Mesendoderm (in vitro differentiated cells): ENCODE measurements around the gene PTH1R.

Experiments used
- DNase-seq: peaks from one replicate; pipeline ENCODE4 v3.0.0; 2013
- H2AK5ac ChIP-seq: 2 replicates; pipeline ENCODE4 v1.6.1; 2013; ENCODE audit warnings: low read length, inconsistent platforms
- H2BK120ac ChIP-seq: 2 replicates; pipeline ENCODE4 v1.6.1; 2013; ENCODE audit warnings: low read depth, mild to moderate bottlenecking, low read length, moderate library complexity, mixed read lengths
- H2BK15ac ChIP-seq: replicated peaks from 2 replicates; pipeline ENCODE4 v1.6.1; 2013; ENCODE audit warnings: low read depth, mild to moderate bottlenecking, moderate library complexity
- H2BK5ac ChIP-seq: 2 replicates; pipeline ENCODE4 v1.6.1; 2013; ENCODE audit warnings: low read length, inconsistent platforms
- H3K18ac ChIP-seq: 2 replicates; pipeline ENCODE4 v1.6.1; 2013; ENCODE audit warnings: mild to moderate bottlenecking, low read length, mixed read lengths
- H3K23ac ChIP-seq: one replicate; pipeline ENCODE4 v1.6.1; 2013; ENCODE audit warnings: low read length
- H3K27ac ChIP-seq: 2 replicates; pipeline ENCODE4 v1.5.1; 2013; ENCODE audit warnings: low read depth, mild to moderate bottlenecking, inconsistent platforms, low read length, moderate library complexity
- H3K27me3 ChIP-seq: 2 replicates; pipeline ENCODE4 v1.6.1; 2013; ENCODE audit warnings: low read length, control low read depth, mild to moderate bottlenecking, inconsistent platforms; ENCODE audit not compliant: insufficient read depth, poor library complexity
- H3K36me3 ChIP-seq: 2 replicates; pipeline ENCODE4 v1.6.1; 2013; ENCODE audit warnings: low read length, inconsistent platforms; ENCODE audit not compliant: control insufficient read depth, insufficient read depth
- H3K4ac ChIP-seq: one replicate; pipeline ENCODE4 v1.6.1; 2013; ENCODE audit warnings: low read depth, mild to moderate bottlenecking, low read length, moderate library complexity
- H3K4me1 ChIP-seq: 2 replicates; pipeline ENCODE4 v1.6.1; 2013; ENCODE audit warnings: low read depth, low read length, inconsistent platforms; ENCODE audit not compliant: control insufficient read depth
- H3K4me2 ChIP-seq: 2 replicates; pipeline ENCODE4 v1.6.1; 2013; ENCODE audit warnings: low read length
- H3K4me3 ChIP-seq: 2 replicates; pipeline ENCODE4 v1.5.1; 2013; ENCODE audit warnings: mild to moderate bottlenecking, low read length
- H3K56ac ChIP-seq: one replicate; pipeline ENCODE4 v1.6.1; 2013; ENCODE audit warnings: low read length
- H3K79me1 ChIP-seq: 2 replicates; pipeline ENCODE4 v1.6.1; 2013; ENCODE audit warnings: low read length, inconsistent platforms
- H3K79me2 ChIP-seq: 2 replicates; pipeline ENCODE4 v1.6.1; 2013; ENCODE audit warnings: mild to moderate bottlenecking, low read length; ENCODE audit not compliant: control insufficient read depth, insufficient read depth
- H3K9ac ChIP-seq: 2 replicates; pipeline ENCODE4 v1.6.1; 2013; ENCODE audit warnings: low read length, inconsistent platforms
- H4K5ac ChIP-seq: one replicate; pipeline ENCODE4 v1.6.1; 2013; ENCODE audit warnings: low read length
- H4K8ac ChIP-seq: one replicate; pipeline ENCODE4 v1.6.1; 2013; ENCODE audit warnings: low read depth, mild to moderate bottlenecking, control low read depth, low read length, moderate library complexity
- WGBS: extraction: QIAGEN DNeasy Blood & Tissue Kit; methylation state at CpG from one replicate; pipeline ENCODE4 v1.1.7; 2013; ENCODE audit warnings: low lambda C conversion rate, missing lambda C conversion rate; ENCODE audit not compliant: insufficient coverage; ENCODE audit errors: extremely low coverage; 5-methylcytosine and 5-hydroxymethylcytosine counted together

PTH1R gene

DNA sequence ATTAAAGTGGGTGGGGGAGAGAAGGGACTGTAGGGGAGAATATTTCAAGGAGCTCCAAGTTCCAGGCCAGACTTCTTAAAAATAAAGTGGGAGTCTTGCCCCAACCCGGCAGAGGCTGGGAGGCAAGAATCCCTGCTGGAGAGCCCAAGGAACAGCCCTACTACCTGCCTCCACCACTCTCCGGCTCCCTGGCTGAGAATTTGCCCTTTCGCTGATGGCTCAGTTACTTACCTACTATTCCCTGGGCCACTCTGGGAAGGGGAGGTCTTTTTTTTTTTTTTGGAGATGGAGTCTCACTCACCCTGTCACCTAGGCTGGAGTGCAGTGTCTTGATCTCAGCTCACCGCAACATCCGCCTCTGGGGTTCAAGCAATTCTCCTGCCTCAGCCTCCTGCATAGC is 29.8 kb upstream of the PTH1R start:
- Histone ChIP-seq H3K27ac (no peak overlapping the region), H3K27me3 (no peaks in the 10 kb centered on the region), H3K9ac (no peak overlapping the region), H3K36me3 (no peaks in the 10 kb centered on the region), H3K4me1 (peaks cover 7% of the 10 kb centered on the region), H3K79me1 (no peaks in the 10 kb centered on the region), H4K5ac (no peak overlapping the region), H3K4me2 (no peak overlapping the region), H2BK15ac (no peak overlapping the region), H2BK120ac (no peak overlapping the region), H3K18ac (no peak overlapping the region), H2AK5ac (no peak overlapping the region), H3K23ac (no peak overlapping the region), H3K56ac (peak overlapping the region; percentile 26), H3K4ac (no peak overlapping the region), H3K79me2 (no peaks in the 10 kb centered on the region), H3K4me3 (no peak overlapping the region), H4K8ac (no peak overlapping the region), H2BK5ac (no peak overlapping the region)
- WGBS: no CpG with 5 or more reads among the region's 5 CpGs
- DNase-seq: no peak

DNA sequence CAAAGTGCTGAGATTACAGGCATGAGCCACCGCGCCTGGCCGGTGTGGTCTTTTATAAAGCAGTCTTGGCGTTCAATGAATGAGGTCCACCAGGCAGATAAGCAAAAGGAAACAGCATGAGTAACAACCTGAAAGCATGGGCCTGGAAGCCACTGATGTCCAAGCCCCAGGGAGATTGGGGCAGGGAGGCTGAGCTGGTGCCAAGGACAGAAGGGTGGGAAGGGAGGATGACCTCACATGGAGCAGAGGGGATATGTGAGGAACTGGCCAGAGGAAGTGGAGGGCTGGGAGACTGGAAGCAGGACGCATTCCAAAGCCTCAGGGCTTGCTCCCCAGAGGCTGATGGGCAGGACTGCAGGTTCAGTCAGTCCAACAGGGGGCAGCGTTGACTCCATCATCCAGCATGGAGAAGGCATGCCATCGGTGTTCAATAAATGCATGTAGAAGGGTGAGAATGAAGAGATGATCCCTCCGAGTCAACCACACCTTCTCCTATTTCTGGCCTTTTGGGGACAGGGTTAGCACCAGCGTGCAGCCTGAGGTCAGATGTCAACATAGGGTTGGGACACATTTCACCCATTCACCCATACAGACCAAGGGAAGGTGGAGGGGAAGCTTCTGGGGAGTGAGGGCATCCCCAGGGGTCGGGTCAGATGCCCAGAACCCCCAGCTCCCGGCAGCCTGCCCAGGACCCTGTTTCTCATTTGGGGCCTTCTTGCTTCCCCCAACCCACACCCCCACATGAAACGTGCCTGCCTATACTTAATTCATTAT is 29.1 kb upstream of the PTH1R start:
- H4K8ac ChIP-seq: no peak overlapping the region
- no peaks in the 10 kb centered on the region for H3K79me1 ChIP-seq
- no peak overlapping the region for H3K56ac ChIP-seq
- H3K4me1 ChIP-seq: peaks cover 7% of the 10 kb centered on the region
- peak; percentile 93 for DNase-seq
- H3K79me2 ChIP-seq: no peaks in the 10 kb centered on the region
- no peak overlapping the region for H2BK5ac ChIP-seq
- H3K23ac ChIP-seq: no peak overlapping the region
- no peak overlapping the region for H2BK15ac ChIP-seq
- no peak overlapping the region for H2AK5ac ChIP-seq
- H2BK120ac ChIP-seq: no peak overlapping the region
- H3K36me3 ChIP-seq: no peaks in the 10 kb centered on the region
- no peak overlapping the region for H3K4ac ChIP-seq
- WGBS: no CpG with 5 or more reads among the region's 12 CpGs
- H3K4me2 ChIP-seq: no peak overlapping the region
- H3K27me3 ChIP-seq: no peaks in the 10 kb centered on the region
- H3K4me3 ChIP-seq: no peak overlapping the region
- no peak overlapping the region for H3K18ac ChIP-seq
- H4K5ac ChIP-seq: no peak overlapping the region
- H3K9ac ChIP-seq: no peak overlapping the region
- H3K27ac ChIP-seq: no peak overlapping the region

DNA sequence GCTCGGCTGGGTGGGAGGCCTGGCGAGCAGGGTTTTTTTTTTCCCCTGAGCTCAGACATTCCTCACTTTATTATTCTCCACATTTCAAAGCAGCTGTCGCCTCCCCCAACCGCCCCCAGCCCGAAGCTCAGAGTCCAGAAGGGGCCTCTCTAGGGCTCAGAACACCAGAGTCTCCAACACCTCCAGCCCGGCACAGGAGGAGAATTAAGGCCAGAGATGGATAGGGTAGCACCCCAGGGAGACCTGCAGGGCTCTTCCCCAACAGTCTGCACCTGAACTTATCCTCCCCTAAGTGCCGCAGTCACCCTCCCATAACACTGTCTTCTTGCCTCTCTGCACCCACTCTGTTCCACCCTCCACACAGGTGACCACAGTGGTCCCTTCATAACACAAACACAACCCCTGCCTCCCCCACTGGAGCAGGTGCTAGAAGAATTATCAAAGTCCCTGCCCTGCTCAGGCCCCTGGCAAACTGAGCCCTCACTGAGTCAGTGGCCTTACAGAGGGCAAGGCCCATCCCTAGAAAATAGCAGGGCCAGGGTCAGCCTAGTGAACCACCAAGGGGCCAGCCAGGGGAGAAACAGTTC is 28.4 kb upstream of the PTH1R start:
- no peak overlapping the region for H3K9ac ChIP-seq
- H3K4me3 ChIP-seq: no peak overlapping the region
- no peaks in the 10 kb centered on the region for H3K79me1 ChIP-seq
- H3K4me2 ChIP-seq: no peak overlapping the region
- no CpG with 5 or more reads among the region's 7 CpGs for WGBS
- H4K5ac ChIP-seq: no peak overlapping the region
- no peak for DNase-seq
- H3K18ac ChIP-seq: no peak overlapping the region
- H3K27me3 ChIP-seq: no peaks in the 10 kb centered on the region
- H3K36me3 ChIP-seq: no peaks in the 10 kb centered on the region
- H3K4ac ChIP-seq: no peak overlapping the region
- H3K4me1 ChIP-seq: peaks cover 7% of the 10 kb centered on the region
- H2BK15ac ChIP-seq: no peak overlapping the region
- H3K27ac ChIP-seq: no peak overlapping the region
- H3K56ac ChIP-seq: no peak overlapping the region
- no peak overlapping the region for H2BK120ac ChIP-seq
- H3K23ac ChIP-seq: no peak overlapping the region
- no peak overlapping the region for H2BK5ac ChIP-seq
- no peak overlapping the region for H4K8ac ChIP-seq
- no peak overlapping the region for H2AK5ac ChIP-seq
- no peaks in the 10 kb centered on the region for H3K79me2 ChIP-seq

DNA sequence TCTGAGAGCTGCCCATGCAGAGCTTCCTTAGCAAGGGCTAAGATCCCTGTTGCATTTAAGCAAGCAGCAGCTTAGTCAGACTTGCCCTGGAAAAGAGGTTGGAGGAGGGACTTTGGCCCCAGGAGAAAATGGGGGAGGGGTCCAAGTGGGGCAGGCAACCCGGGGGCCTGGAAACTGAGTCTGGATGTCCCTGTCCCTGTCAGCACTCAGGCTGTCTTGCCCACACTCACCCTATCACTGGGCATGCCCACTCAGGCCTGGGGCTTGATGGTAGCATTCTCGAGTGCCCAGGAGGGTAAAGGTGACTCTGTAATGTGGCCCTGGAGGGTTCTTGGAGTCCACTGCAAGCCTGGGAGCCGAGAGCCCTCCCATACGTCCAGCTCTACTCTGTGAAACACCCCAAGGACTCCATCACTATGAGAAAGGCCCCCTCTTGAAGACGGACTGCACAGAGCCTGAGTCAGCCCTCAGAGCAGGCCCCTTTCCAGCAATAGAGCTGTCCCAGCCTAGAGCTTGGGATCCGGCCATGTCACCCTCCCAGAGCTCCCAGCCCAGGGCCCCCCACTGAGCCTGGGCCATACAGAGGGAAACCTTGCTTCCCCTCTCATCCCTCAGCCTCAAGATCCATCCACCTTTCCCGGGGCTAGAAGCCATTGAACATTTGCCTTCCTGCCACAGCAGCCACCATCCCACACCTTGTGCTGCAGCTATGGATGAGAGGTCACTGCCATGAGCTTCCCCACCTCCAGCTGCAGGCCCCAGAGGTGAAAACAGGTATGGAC is 27.6 kb upstream of the PTH1R start:
- H3K4me1 ChIP-seq: peaks cover 5% of the 10 kb centered on the region

DNA sequence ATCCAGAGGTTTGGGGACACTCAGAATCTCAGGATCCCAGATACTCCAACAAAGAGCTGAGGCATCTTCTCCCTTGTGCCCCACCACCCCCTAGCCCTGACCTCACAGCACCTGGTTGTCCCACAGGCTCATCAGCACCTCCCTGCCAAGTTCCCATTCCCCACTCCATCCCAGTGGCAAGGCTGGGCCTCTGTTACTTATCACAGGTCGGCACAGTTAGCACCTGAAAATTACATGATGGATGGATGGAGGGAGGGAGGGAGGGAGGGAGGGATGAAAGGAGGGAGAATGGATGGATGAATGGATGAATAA is 27.1 kb upstream of the PTH1R start:
- Histone ChIP-seq H3K4me1 (peaks cover 2% of the 10 kb centered on the region), H2BK120ac (no peak overlapping the region), H3K27ac (no peak overlapping the region), H2BK5ac (no peak overlapping the region), H3K23ac (no peak overlapping the region), H4K8ac (no peak overlapping the region), H3K9ac (no peak overlapping the region), H3K36me3 (no peaks in the 10 kb centered on the region), H3K56ac (no peak overlapping the region), H3K79me1 (no peaks in the 10 kb centered on the region), H2AK5ac (no peak overlapping the region), H3K4me2 (no peak overlapping the region), H3K4me3 (no peak overlapping the region), H4K5ac (no peak overlapping the region), H3K4ac (no peak overlapping the region), H3K27me3 (no peaks in the 10 kb centered on the region), H3K79me2 (no peaks in the 10 kb centered on the region), H3K18ac (no peak overlapping the region), H2BK15ac (no peak overlapping the region)
- WGBS: no CpG with 5 or more reads among the region's 1 CpG
- DNase-seq: no peak

More for the DNA sequence above, 27.6 kb upstream of the PTH1R start:
- no peak overlapping the region for H2AK5ac ChIP-seq
- no CpG with 5 or more reads among the region's 7 CpGs for WGBS
- H3K18ac ChIP-seq: no peak overlapping the region
- H3K56ac ChIP-seq: no peak overlapping the region
- no peaks in the 10 kb centered on the region for H3K79me1 ChIP-seq
- no peaks in the 10 kb centered on the region for H3K27me3 ChIP-seq
- H3K36me3 ChIP-seq: no peaks in the 10 kb centered on the region
- DNase-seq: no peak
- no peak overlapping the region for H3K23ac ChIP-seq
- no peak overlapping the region for H3K4me3 ChIP-seq
- no peak overlapping the region for H2BK5ac ChIP-seq
- no peak overlapping the region for H2BK15ac ChIP-seq
- no peak overlapping the region for H3K4ac ChIP-seq
- no peak overlapping the region for H4K5ac ChIP-seq
- H3K4me2 ChIP-seq: no peak overlapping the region
- H2BK120ac ChIP-seq: no peak overlapping the region
- H3K9ac ChIP-seq: no peak overlapping the region
- no peak overlapping the region for H3K27ac ChIP-seq
- no peak overlapping the region for H4K8ac ChIP-seq
- H3K79me2 ChIP-seq: no peaks in the 10 kb centered on the region
